ENCODE results near the gene BLOC1S4.

BLOC1S4 gene

DNA sequence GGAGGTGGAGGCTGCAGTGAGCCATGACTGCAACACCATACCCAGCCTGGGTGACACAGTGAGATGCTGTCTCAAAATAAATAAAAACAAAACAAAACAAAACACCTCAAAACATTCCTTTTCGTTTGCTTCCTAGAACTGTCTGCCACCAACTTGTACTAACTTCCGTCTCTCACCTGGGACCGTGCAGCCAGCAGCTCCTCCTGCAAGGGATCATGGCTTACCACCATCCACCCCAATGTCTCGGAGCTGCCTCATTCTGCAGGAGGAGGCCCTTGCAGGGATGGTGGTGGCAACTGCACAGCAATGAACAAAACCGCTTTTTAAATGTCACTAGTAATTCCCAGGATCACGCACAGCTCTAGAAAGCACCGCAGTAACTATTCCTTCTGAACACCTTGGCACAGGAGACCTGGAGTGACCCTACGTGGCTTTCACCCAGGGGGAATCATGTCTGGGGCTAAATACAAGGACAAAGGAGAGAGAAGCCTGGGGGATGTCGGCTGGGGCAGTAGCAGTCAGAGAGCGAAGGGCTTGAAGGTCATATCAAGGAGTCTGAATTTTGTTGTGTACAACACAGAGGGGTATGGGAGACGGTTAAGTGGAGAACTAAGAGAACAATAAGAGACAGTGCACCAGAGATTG is 49.1 kb downstream of the BLOC1S4 start:
- no peak for DNase-seq (ENCODE audit: low read depth in 2 of 2)

DNA sequence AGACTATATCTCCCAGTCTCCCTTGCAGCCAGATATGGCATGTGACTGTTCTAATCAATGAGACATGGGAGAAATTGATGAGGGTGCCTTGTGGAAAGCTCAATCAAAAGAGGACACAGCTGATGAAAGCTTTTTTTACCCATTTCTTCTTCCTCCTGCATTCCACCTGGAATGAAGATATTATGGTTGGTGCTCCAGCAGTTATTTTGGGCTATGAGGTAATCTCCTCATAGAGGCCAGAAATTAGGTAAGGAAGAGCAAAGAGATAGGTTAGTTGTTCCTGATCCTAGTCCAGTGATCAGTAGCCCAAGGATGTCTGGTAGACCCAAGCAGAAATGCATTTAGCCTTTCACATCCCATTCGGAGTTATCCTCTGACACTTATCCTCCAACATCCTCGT is 49.7 kb downstream of the BLOC1S4 start:
- no peak for DNase-seq (ENCODE audit: low read depth in 2 of 2)

All from stimulated activated CD4-positive, alpha-beta T cell treated with anti-CD3 and anti-CD28 coated beads, Interleukin-4, amount 100 ng/mL, for 48 hours (primary cell).